ENCODE data around the gene SDK1.

The SDK1 gene

GRCh38 chr7:3955751-3956696, 655.0 kb downstream of the SDK1 start:
- no peaks in the 10 kb centered on the region for H3K9me3 ChIP-seq (ENCODE audit: severe bottlenecking)
- DNase-seq, result no peak
- no peak for TF ChIP-seq CTCF (IDR thresholded peaks at IDR 0.05; ENCODE audit: low read depth, low read length)
- no peaks in the 10 kb centered on the region for H3K27me3 ChIP-seq (ENCODE audit: insufficient read depth, low read depth, severe bottlenecking)
- H3K4me3 ChIP-seq (ENCODE audit: low read depth, low read length), result no peak overlapping the region
- no peaks in the 10 kb centered on the region; the same call in 1 of the 2 replicates for H3K36me3 ChIP-seq
- no peak overlapping the region for H3K27ac ChIP-seq

GRCh38 chr7:3956949-3957348, 655.9 kb downstream of the SDK1 start:
- TF ChIP-seq CTCF (IDR thresholded peaks at IDR 0.05; ENCODE audit: low read depth, low read length), result no peak
- Histone ChIP-seq H3K27ac (no peak overlapping the region), H3K4me3 (ENCODE audit: low read depth, low read length) (no peak overlapping the region), H3K27me3 (ENCODE audit: insufficient read depth, low read depth, severe bottlenecking) (no peaks in the 10 kb centered on the region), H3K36me3 (no peaks in the 10 kb centered on the region; the same call in 1 of the 2 replicates), H3K9me3 (ENCODE audit: severe bottlenecking) (no peaks in the 10 kb centered on the region)
- no peak for DNase-seq

GRCh38 chr7:3957472-3958108, 656.5 kb downstream of the SDK1 start:
- H3K27ac ChIP-seq, result no peak overlapping the region
- no peaks in the 10 kb centered on the region for H3K36me3 ChIP-seq
- DNase-seq, result no peak
- H3K4me3 ChIP-seq (ENCODE audit: low read depth, low read length), result no peak overlapping the region
- no peaks in the 10 kb centered on the region for H3K27me3 ChIP-seq (ENCODE audit: insufficient read depth, low read depth, severe bottlenecking)
- no peaks in the 10 kb centered on the region for H3K9me3 ChIP-seq (ENCODE audit: severe bottlenecking)
- no peak for TF ChIP-seq CTCF (IDR thresholded peaks at IDR 0.05; ENCODE audit: low read depth, low read length)

- H3K27me3 ChIP-seq (ENCODE audit: insufficient read depth, low read depth, severe bottlenecking), result no peaks in the 10 kb centered on the region
- H3K4me3 ChIP-seq (ENCODE audit: low read depth, low read length), result no peak overlapping the region
- TF ChIP-seq CTCF (IDR thresholded peaks at IDR 0.05; ENCODE audit: low read depth, low read length), result no peak
- H3K9me3 ChIP-seq (ENCODE audit: severe bottlenecking), result no peaks in the 10 kb centered on the region
- no peak overlapping the region for H3K27ac ChIP-seq
- no peaks in the 10 kb centered on the region for H3K36me3 ChIP-seq
- DNase-seq, result no peak
Observed at GRCh38 chr7:3958109-3958483, 657.0 kb downstream of the SDK1 start.

- no peak overlapping the region for H3K4me3 ChIP-seq (ENCODE audit: low read depth, low read length)
- H3K27ac ChIP-seq, result no peak overlapping the region
- H3K9me3 ChIP-seq (ENCODE audit: severe bottlenecking), result no peaks in the 10 kb centered on the region
- TF ChIP-seq CTCF (IDR thresholded peaks at IDR 0.05; ENCODE audit: low read depth, low read length), result no peak
- no peaks in the 10 kb centered on the region for H3K36me3 ChIP-seq
- DNase-seq, result no peak
- H3K27me3 ChIP-seq (ENCODE audit: insufficient read depth, low read depth, severe bottlenecking), result no peaks in the 10 kb centered on the region
Observed at GRCh38 chr7:3959364-3959763, 658.3 kb downstream of the SDK1 start.
